Neural progenitor cell (in vitro differentiated cells): ENCODE measurements around the gene DCANP1. TPM values are rescaled to one million over a fixed set of nuclear protein-coding genes. Genes with fewer than 3 reads are reported as not detected.

ENCODE experiments used
- DNase-seq: peaks from one replicate; pipeline ENCODE4 v3.0.0-alpha.2; 2016; ENCODE audit warnings: low spot score
- H2AFZ ChIP-seq: fragments of 200-600 bp; sonication (generic); replicated peaks from 2 replicates; pipeline ENCODE4 v1.6.1; 2016; ENCODE audit warnings: antibody characterized with exemption
- H3F3A ChIP-seq: fragments of 200-600 bp; sonication (generic); 2 replicates; pipeline ENCODE4 v1.6.1; 2016; ENCODE audit warnings: antibody characterized with exemption, low read depth
- H3K27ac ChIP-seq: fragments of 200-600 bp; sonication (generic); 2 replicates; pipeline ENCODE4 v1.5.1; 2016; ENCODE audit warnings: mild to moderate bottlenecking
- H3K27me3 ChIP-seq: fragments of 200-600 bp; sonication (generic); 2 replicates; pipeline ENCODE4 v1.6.1; 2016; ENCODE audit warnings: mild to moderate bottlenecking, moderate library complexity
- H3K36me3 ChIP-seq: fragments of 200-600 bp; sonication (generic); 2 replicates; pipeline ENCODE4 v1.5.1; 2016
- H3K4me1 ChIP-seq: fragments of 200-600 bp; sonication (generic); 2 replicates; pipeline ENCODE4 v1.6.1; 2016; ENCODE audit warnings: mixed run types
- H3K4me2 ChIP-seq: fragments of 200-600 bp; sonication (generic); 2 replicates; pipeline ENCODE4 v1.6.1; 2016
- H3K4me3 ChIP-seq: fragments of 200-600 bp; sonication (generic); 2 replicates; pipeline ENCODE4 v1.5.1; 2016
- H3K79me2 ChIP-seq: fragments of 200-600 bp; sonication (generic); 2 replicates; pipeline ENCODE4 v1.6.1; 2016; ENCODE audit warnings: low read depth
- H3K9ac ChIP-seq: fragments of 200-600 bp; sonication (generic); 2 replicates; pipeline ENCODE4 v1.6.1; 2016
- H3K9me3 ChIP-seq: fragments of 200-600 bp; sonication (generic); 2 replicates; pipeline ENCODE4 v1.5.1; 2016; ENCODE audit warnings: low read depth
- H4K20me1 ChIP-seq: fragments of 200-600 bp; sonication (generic); 2 replicates; pipeline ENCODE4 v1.6.1; 2016; ENCODE audit warnings: low read depth
- H3K27ac Mint-ChIP-seq: 3 replicates; pipeline ENCODE4 v1.8.0; 2021; ENCODE audit warnings: mixed read lengths
- H3K27me3 Mint-ChIP-seq: 2 replicates; pipeline ENCODE4 v1.8.0; 2022; ENCODE audit warnings: low read depth, mild to moderate bottlenecking, inconsistent platforms, moderate library complexity, mixed read lengths; ENCODE audit not compliant: insufficient read depth
- H3K36me3 Mint-ChIP-seq: 3 replicates; pipeline ENCODE4 v1.8.0; 2021; ENCODE audit warnings: mixed read lengths
- H3K4me1 Mint-ChIP-seq: 3 replicates; pipeline ENCODE4 v1.8.0; 2021; ENCODE audit warnings: mixed read lengths
- H3K4me3 Mint-ChIP-seq: 3 replicates; pipeline ENCODE4 v1.8.0; 2021; ENCODE audit warnings: mild to moderate bottlenecking, moderate library complexity, mixed read lengths
- H3K9me3 Mint-ChIP-seq: 3 replicates; pipeline ENCODE4 v1.8.0; 2020; ENCODE audit warnings: mixed read lengths
- CTCF ChIP-seq: fragments of 200-600 bp; sonication (generic); IDR thresholded peaks from 2 replicates; pipeline ENCODE4 v1.5.1; 2017; ENCODE audit warnings: antibody characterized with exemption, mild to moderate bottlenecking
- EZH2 ChIP-seq: fragments of 200-600 bp; sonication (generic); IDR thresholded peaks from 2 replicates; pipeline ENCODE4 v1.6.1; 2017; ENCODE audit warnings: antibody characterized with exemption, mild to moderate bottlenecking, moderate library complexity
- EZH2phosphoT487 ChIP-seq: fragments of 200-600 bp; sonication (generic); IDR thresholded peaks from 2 replicates; pipeline ENCODE4 v1.6.1; 2017; ENCODE audit warnings: antibody characterized with exemption
- total RNA-seq: library from RNA; depleted of rRNA; stranded (reverse); fragments of >200 nt; gene quantifications from 2 replicates; pipeline ENCODE4 v1.2.3, GENCODE V29; 2015; ENCODE audit warnings: low replicate concordance

The DCANP1 gene
- total RNA-seq, 1 donor from 2014 or later: not detected

- Histone ChIP-seq H3K4me3 (peak overlapping the region; percentile 49), H3K9ac (no peak overlapping the region), H3F3A (peaks cover 45% of the 10 kb centered on the region), H3K27ac (no peak overlapping the region), H3K79me2 (no peaks in the 10 kb centered on the region), H4K20me1 (peaks cover 78% of the 10 kb centered on the region), H3K4me2 (peak overlapping the region; percentile 93), H3K9me3 (no peaks in the 10 kb centered on the region), H3K4me1 (peaks cover 55% of the 10 kb centered on the region), H3K36me3 (no peaks in the 10 kb centered on the region), H2AFZ (no peak overlapping the region), H3K27me3 (peaks cover 100% of the 10 kb centered on the region)
- TF ChIP-seq EZH2phosphoT487 (peak; percentile 6), CTCF (no peak)
- peaks cover 68% of the 10 kb centered on the region for H3K27me3 Mint-ChIP-seq
- DNase-seq: peak; percentile 52
- H3K27ac Mint-ChIP-seq: no peak overlapping the region
- H3K4me1 Mint-ChIP-seq: peaks cover 50% of the 10 kb centered on the region
- H3K36me3 Mint-ChIP-seq: peaks cover 2% of the 10 kb centered on the region
- H3K9me3 Mint-ChIP-seq: peaks cover 6% of the 10 kb centered on the region
- peak overlapping the region; percentile 84 for H3K4me3 Mint-ChIP-seq
These were observed 43.9 kb upstream of the DCANP1 start for GRCh38 chr5:135491038-135491551.

GRCh38 chr5:135490245-135491037 lies 43.3 kb upstream of the DCANP1 start:
- Histone ChIP-seq H3K36me3 (no peaks in the 10 kb centered on the region), H4K20me1 (peaks cover 85% of the 10 kb centered on the region), H3K9ac (no peak overlapping the region), H3K79me2 (no peaks in the 10 kb centered on the region), H3K9me3 (no peaks in the 10 kb centered on the region), H3K4me1 (peaks cover 55% of the 10 kb centered on the region), H3K27ac (no peak overlapping the region), H3K4me3 (peak overlapping the region; percentile 49), H3K4me2 (peak overlapping the region; percentile 93), H3K27me3 (peaks cover 100% of the 10 kb centered on the region), H2AFZ (peak overlapping the region; percentile 60), H3F3A (peaks cover 45% of the 10 kb centered on the region)
- H3K36me3 Mint-ChIP-seq: peaks cover 1% of the 10 kb centered on the region
- H3K4me1 Mint-ChIP-seq: peaks cover 53% of the 10 kb centered on the region
- peak; percentile 81 for DNase-seq
- H3K27me3 Mint-ChIP-seq: peaks cover 66% of the 10 kb centered on the region
- peak overlapping the region; percentile 84 for H3K4me3 Mint-ChIP-seq
- TF ChIP-seq EZH2 (peak; percentile 64), EZH2phosphoT487 (peak; percentile 77), CTCF (no peak)
- no peak overlapping the region for H3K27ac Mint-ChIP-seq
- peaks cover 5% of the 10 kb centered on the region for H3K9me3 Mint-ChIP-seq

- TF ChIP-seq EZH2 (peak; percentile 66), EZH2phosphoT487 (peak; percentile 80), CTCF (no peak)
- no peaks in the 10 kb centered on the region for H3K36me3 ChIP-seq
- peaks cover 58% of the 10 kb centered on the region for H3K4me1 Mint-ChIP-seq
- no peaks in the 10 kb centered on the region for H3K79me2 ChIP-seq
- no peaks in the 10 kb centered on the region for H3K9me3 ChIP-seq
- H3F3A ChIP-seq: peaks cover 45% of the 10 kb centered on the region
- DNase-seq: peak; percentile 61
- peak overlapping the region; percentile 84 for H3K4me3 Mint-ChIP-seq
- peak overlapping the region; percentile 60 for H2AFZ ChIP-seq
- no peaks in the 10 kb centered on the region for H3K36me3 Mint-ChIP-seq
- no peak overlapping the region for H3K27ac ChIP-seq
- H3K4me1 ChIP-seq: peaks cover 55% of the 10 kb centered on the region
- H3K9me3 Mint-ChIP-seq: no peaks in the 10 kb centered on the region
- H3K27me3 ChIP-seq: peaks cover 100% of the 10 kb centered on the region
- peak overlapping the region; percentile 49 for H3K4me3 ChIP-seq
- H3K27me3 Mint-ChIP-seq: peaks cover 63% of the 10 kb centered on the region
- peak overlapping the region; percentile 58 for H3K27ac Mint-ChIP-seq
- peaks cover 92% of the 10 kb centered on the region for H4K20me1 ChIP-seq
- peak overlapping the region; percentile 93 for H3K4me2 ChIP-seq
- no peak overlapping the region for H3K9ac ChIP-seq
These were observed 42.5 kb upstream of the DCANP1 start for GRCh38 chr5:135489466-135490244.
